ENCODE results near the gene FAM47E.

Gene FAM47E
- total RNA-seq = 0.17 to 1.4 (median 1.0) reads per million in 3 donors

GRCh38 chr4:76251441-76252270 is at the start of gene FAM47E:
FAM47E (plus strand) TSS chr4:76251721; CDS start chr4:76251747, 26 bp downstream.
- Histone ChIP-seq H3K4me3 (ENCODE audit: insufficient read depth, low read depth, low read length, poor library complexity, severe bottlenecking) (peak within 1 kb of the TSS; percentile 49), H3K27ac (ENCODE audit: insufficient read depth, low read length, poor library complexity, severe bottlenecking) (no peak within 1 kb of the TSS), H3K36me3 (ENCODE audit: control insufficient read depth, insufficient read depth, low read length) (no peaks in the 10 kb centered on the region), H3K9me3 (ENCODE audit: control insufficient read depth, low read length) (no peaks in the 10 kb centered on the region), H3K4me1 (ENCODE audit: control insufficient read depth, insufficient read depth, low read length, poor library complexity, severe bottlenecking) (no peaks in the 10 kb centered on the region), H3K27me3 (replicated peaks; ENCODE audit: control insufficient read depth, insufficient read depth, low read length, poor library complexity, severe bottlenecking) (peaks cover 36% of the 10 kb centered on the region)
- peak in 2 of 3 donors; percentile 3 for DNase-seq

GRCh38 chr4:76203541-76203940 is 48.0 kb upstream of the FAM47E start:
- Histone ChIP-seq H3K4me1 (ENCODE audit: control insufficient read depth, insufficient read depth, low read length, poor library complexity, severe bottlenecking) (peaks cover 6% of the 10 kb centered on the region), H3K4me3 (ENCODE audit: insufficient read depth, low read depth, low read length, poor library complexity, severe bottlenecking) (no peak overlapping the region), H3K9me3 (ENCODE audit: control insufficient read depth, low read length) (no peaks in the 10 kb centered on the region), H3K27ac (ENCODE audit: insufficient read depth, low read length, poor library complexity, severe bottlenecking) (no peak overlapping the region), H3K36me3 (ENCODE audit: control insufficient read depth, insufficient read depth, low read length) (no peaks in the 10 kb centered on the region), H3K27me3 (replicated peaks; ENCODE audit: control insufficient read depth, insufficient read depth, low read length, poor library complexity, severe bottlenecking) (no peaks in the 10 kb centered on the region)
- no peak for DNase-seq

GRCh38 chr4:76204936-76205335 is 46.6 kb upstream of the FAM47E start:
- Histone ChIP-seq H3K4me3 (ENCODE audit: insufficient read depth, low read depth, low read length, poor library complexity, severe bottlenecking) (no peak overlapping the region), H3K27me3 (replicated peaks; ENCODE audit: control insufficient read depth, insufficient read depth, low read length, poor library complexity, severe bottlenecking) (no peaks in the 10 kb centered on the region), H3K9me3 (ENCODE audit: control insufficient read depth, low read length) (no peaks in the 10 kb centered on the region), H3K27ac (ENCODE audit: insufficient read depth, low read length, poor library complexity, severe bottlenecking) (no peak overlapping the region), H3K36me3 (ENCODE audit: control insufficient read depth, insufficient read depth, low read length) (no peaks in the 10 kb centered on the region), H3K4me1 (ENCODE audit: control insufficient read depth, insufficient read depth, low read length, poor library complexity, severe bottlenecking) (peaks cover under 1% of the 10 kb centered on the region)
- DNase-seq = no peak

GRCh38 chr4:76205476-76205875 is 46.0 kb upstream of the FAM47E start:
- Histone ChIP-seq H3K36me3 (ENCODE audit: control insufficient read depth, insufficient read depth, low read length) (no peaks in the 10 kb centered on the region), H3K9me3 (ENCODE audit: control insufficient read depth, low read length) (no peaks in the 10 kb centered on the region), H3K4me3 (ENCODE audit: insufficient read depth, low read depth, low read length, poor library complexity, severe bottlenecking) (no peak overlapping the region), H3K4me1 (ENCODE audit: control insufficient read depth, insufficient read depth, low read length, poor library complexity, severe bottlenecking) (no peaks in the 10 kb centered on the region), H3K27ac (ENCODE audit: insufficient read depth, low read length, poor library complexity, severe bottlenecking) (no peak overlapping the region), H3K27me3 (replicated peaks; ENCODE audit: control insufficient read depth, insufficient read depth, low read length, poor library complexity, severe bottlenecking) (no peaks in the 10 kb centered on the region)
- no peak for DNase-seq

GRCh38 chr4:76206222-76206942 is 45.1 kb upstream of the FAM47E start:
- no peaks in the 10 kb centered on the region for H3K4me1 ChIP-seq (ENCODE audit: control insufficient read depth, insufficient read depth, low read length, poor library complexity, severe bottlenecking)
- no peak overlapping the region for H3K27ac ChIP-seq (ENCODE audit: insufficient read depth, low read length, poor library complexity, severe bottlenecking)
- no peak for DNase-seq

GRCh38 chr4:76207549-76207948 is 44.0 kb upstream of the FAM47E start:
- Histone ChIP-seq H3K27me3 (replicated peaks; ENCODE audit: control insufficient read depth, insufficient read depth, low read length, poor library complexity, severe bottlenecking) (no peaks in the 10 kb centered on the region), H3K4me1 (ENCODE audit: control insufficient read depth, insufficient read depth, low read length, poor library complexity, severe bottlenecking) (peaks cover 5% of the 10 kb centered on the region), H3K9me3 (ENCODE audit: control insufficient read depth, low read length) (no peaks in the 10 kb centered on the region), H3K36me3 (ENCODE audit: control insufficient read depth, insufficient read depth, low read length) (no peaks in the 10 kb centered on the region), H3K4me3 (ENCODE audit: insufficient read depth, low read depth, low read length, poor library complexity, severe bottlenecking) (no peak overlapping the region), H3K27ac (ENCODE audit: insufficient read depth, low read length, poor library complexity, severe bottlenecking) (no peak overlapping the region)
- DNase-seq = no peak

More at GRCh38 chr4:76206222-76206942, 45.1 kb upstream of the FAM47E start:
- no peaks in the 10 kb centered on the region for H3K9me3 ChIP-seq (ENCODE audit: control insufficient read depth, low read length)
- no peak overlapping the region for H3K4me3 ChIP-seq (ENCODE audit: insufficient read depth, low read depth, low read length, poor library complexity, severe bottlenecking)
- H3K36me3 ChIP-seq (ENCODE audit: control insufficient read depth, insufficient read depth, low read length) = no peaks in the 10 kb centered on the region
- no peaks in the 10 kb centered on the region for H3K27me3 ChIP-seq (replicated peaks; ENCODE audit: control insufficient read depth, insufficient read depth, low read length, poor library complexity, severe bottlenecking)

GRCh38 chr4:76208005-76208765 is 43.3 kb upstream of the FAM47E start:
- H3K27ac ChIP-seq (ENCODE audit: insufficient read depth, low read length, poor library complexity, severe bottlenecking) = no peak overlapping the region
- no peak overlapping the region for H3K4me3 ChIP-seq (ENCODE audit: insufficient read depth, low read depth, low read length, poor library complexity, severe bottlenecking)
- peaks cover 8% of the 10 kb centered on the region for H3K4me1 ChIP-seq (ENCODE audit: control insufficient read depth, insufficient read depth, low read length, poor library complexity, severe bottlenecking)
- H3K36me3 ChIP-seq (ENCODE audit: control insufficient read depth, insufficient read depth, low read length) = no peaks in the 10 kb centered on the region
- DNase-seq = no peak
- H3K27me3 ChIP-seq (replicated peaks; ENCODE audit: control insufficient read depth, insufficient read depth, low read length, poor library complexity, severe bottlenecking) = no peaks in the 10 kb centered on the region
- H3K9me3 ChIP-seq (ENCODE audit: control insufficient read depth, low read length) = no peaks in the 10 kb centered on the region

GRCh38 chr4:76209881-76210280 is 41.6 kb upstream of the FAM47E start:
- H3K36me3 ChIP-seq (ENCODE audit: control insufficient read depth, insufficient read depth, low read length) = no peaks in the 10 kb centered on the region
- peaks cover 18% of the 10 kb centered on the region for H3K4me1 ChIP-seq (ENCODE audit: control insufficient read depth, insufficient read depth, low read length, poor library complexity, severe bottlenecking)
- H3K27me3 ChIP-seq (replicated peaks; ENCODE audit: control insufficient read depth, insufficient read depth, low read length, poor library complexity, severe bottlenecking) = no peaks in the 10 kb centered on the region
- H3K27ac ChIP-seq (ENCODE audit: insufficient read depth, low read length, poor library complexity, severe bottlenecking) = no peak overlapping the region
- H3K4me3 ChIP-seq (ENCODE audit: insufficient read depth, low read depth, low read length, poor library complexity, severe bottlenecking) = no peak overlapping the region
- no peak for DNase-seq
- no peaks in the 10 kb centered on the region for H3K9me3 ChIP-seq (ENCODE audit: control insufficient read depth, low read length)

GRCh38 chr4:76210452-76210851 is 41.1 kb upstream of the FAM47E start:
- no peaks in the 10 kb centered on the region for H3K36me3 ChIP-seq (ENCODE audit: control insufficient read depth, insufficient read depth, low read length)
- H3K4me1 ChIP-seq (ENCODE audit: control insufficient read depth, insufficient read depth, low read length, poor library complexity, severe bottlenecking) = peaks cover 22% of the 10 kb centered on the region
- H3K27ac ChIP-seq (ENCODE audit: insufficient read depth, low read length, poor library complexity, severe bottlenecking) = no peak overlapping the region
- H3K27me3 ChIP-seq (replicated peaks; ENCODE audit: control insufficient read depth, insufficient read depth, low read length, poor library complexity, severe bottlenecking) = no peaks in the 10 kb centered on the region
- DNase-seq = no peak
- no peak overlapping the region for H3K4me3 ChIP-seq (ENCODE audit: insufficient read depth, low read depth, low read length, poor library complexity, severe bottlenecking)
- H3K9me3 ChIP-seq (ENCODE audit: control insufficient read depth, low read length) = no peaks in the 10 kb centered on the region

All from effector memory CD4-positive, alpha-beta T cell (primary cell).